Transverse colon (tissue), 4 donors: Measurements from ENCODE around the gene SGCE. TPM values are rescaled to one million over a fixed set of nuclear protein-coding genes. Genes with fewer than 3 reads are reported as not detected.

Experiments used
- DNase-seq: peaks from one replicate; pipeline ENCODE4 v3.0.0-alpha.2; 2019
- H3K27ac ChIP-seq, 4 donors: fragments of 200-600 bp; sonication (generic); 2 replicates each; pipeline ENCODE4 v1.5.1; 2016 to 2018; ENCODE audit warnings: inconsistent platforms in 4 of 4
- H3K27me3 ChIP-seq: fragments of 200-600 bp; sonication (generic); 2 replicates; pipeline ENCODE4 v1.5.1; 2017; ENCODE audit warnings: inconsistent platforms
- H3K36me3 ChIP-seq, 4 donors: fragments of 200-600 bp; sonication (generic); 2 replicates each; pipeline ENCODE4 v1.5.1; 2017 to 2019; ENCODE audit warnings: inconsistent platforms in 4 of 4
- H3K4me1 ChIP-seq, 4 donors: fragments of 200-600 bp; sonication (generic); 2 replicates each; pipeline ENCODE4 v1.5.1; 2017 to 2020; ENCODE audit warnings: inconsistent platforms in 4 of 4
- H3K4me3 ChIP-seq, 4 donors: fragments of 200-600 bp; sonication (generic); 1 replicate in 1 of 4; 2 replicates in 3 of 4; pipeline versions ENCODE4 v1.5.1 to v1.6.1; 2017 to 2019; ENCODE audit warnings: inconsistent platforms in 4 of 4
- H3K9me3 ChIP-seq, 2 donors: fragments of 200-600 bp; sonication (generic); 2 replicates each; pipeline ENCODE4 v1.5.1; 2017 to 2019; ENCODE audit warnings: inconsistent platforms in 2 of 2
- CTCF ChIP-seq, 5 experiments: fragments of 200-600 bp in 3 of 5; fragments of 450-650 bp in 2 of 5; sonication (generic) in 3 of 5; IDR thresholded peaks; 1 replicate in 2 of 5; 2 replicates in 3 of 5; pipeline ENCODE4 v1.5.1; 2016 to 2017; ENCODE audit warnings: antibody characterized with exemption in 5 of 5, inconsistent platforms in 3 of 5, mild to moderate bottlenecking in 2 of 5, moderate library complexity in 1 of 5
- EP300 ChIP-seq: sonication (generic); formaldehyde crosslinking; IDR thresholded peaks from one replicate; pipeline ENCODE4 v1.6.1; 2017; ENCODE audit warnings: antibody characterized with exemption, low read depth
- POLR2A ChIP-seq: fragments of 450-650 bp; IDR thresholded peaks from one replicate; pipeline ENCODE4 v1.6.1; 2016; ENCODE audit warnings: antibody characterized with exemption, mild to moderate bottlenecking, moderate library complexity
- POLR2AphosphoS5 ChIP-seq, 3 donors: sonication (generic); formaldehyde crosslinking; IDR thresholded peaks; one replicate each; pipeline ENCODE4 v1.6.1; 2016; ENCODE audit warnings: antibody characterized with exemption in 3 of 3
- WGBS, 2 donors: methylation state at CpG; one replicate each; pipeline ENCODE4 v1.1.5; 2018; ENCODE audit warnings: low coverage in 1 of 2; 5-methylcytosine and 5-hydroxymethylcytosine counted together
- in situ Hi-C, 4 donors: fragments of 200-750 bp; cut with MboI; loops; one replicate each; pipeline versions ENCODE4 v1.15.0 to v1.15.1; 2017; ENCODE audit warnings: low sequenced_read_pairs in 3 of 4, low pct_ligation_motif_present in 1 of 4, low pct_unique_long_range_greater_than_20kb in 1 of 4
- intact Hi-C: fragments of 100-400 bp; cut with DNase I; formaldehyde crosslinking; loops from one replicate; pipeline ENCODE4 v1.15.1; 2023; ENCODE audit warnings: low total_unique reads
- total RNA-seq, 4 donors: library from RNA; depleted of rRNA; stranded (reverse); fragments of >200 nt; gene quantifications; one replicate each; pipeline ENCODE4 v1.1.0, GENCODE V29; 2016

The SGCE gene
- total RNA-seq, 4 donors from 2014 or later = 24.1 to 62.1 (median 33.2) TPM

GRCh38 chr7:94590526-94591162 lies 65.3 kb downstream of the SGCE start:
- Histone ChIP-seq H3K36me3 (no peaks in the 10 kb centered on the region), H3K27ac (no peak overlapping the region), H3K4me1 (no peaks in the 10 kb centered on the region), H3K9me3 (no peaks in the 10 kb centered on the region), H3K4me3 (no peak overlapping the region), H3K27me3 (no peaks in the 10 kb centered on the region)
- no peak for DNase-seq
- intact Hi-C loops = no loop called here
- WGBS, 2 donors = 69 to 77% methylated on average over 4 of the region's 4 CpGs
- TF ChIP-seq POLR2A (no peak), CTCF (IDR thresholded peaks at IDR 0.05) (no peak), POLR2AphosphoS5 (IDR thresholded peaks at IDR 0.05) (no peak), EP300 (no peak)
- in situ Hi-C loops = no loop called here

GRCh38 chr7:94588075-94588474 lies 67.9 kb downstream of the SGCE start:
- Histone ChIP-seq H3K4me1 (no peaks in the 10 kb centered on the region), H3K27ac (no peak overlapping the region), H3K4me3 (no peak overlapping the region), H3K9me3 (no peaks in the 10 kb centered on the region), H3K36me3 (no peaks in the 10 kb centered on the region), H3K27me3 (no peaks in the 10 kb centered on the region)
- TF ChIP-seq POLR2A = no peak
- no peak for TF ChIP-seq CTCF (IDR thresholded peaks at IDR 0.05)
- TF ChIP-seq EP300 = no peak
- no peak for TF ChIP-seq POLR2AphosphoS5 (IDR thresholded peaks at IDR 0.05)
- no peak for DNase-seq
- in situ Hi-C loops = no loop called here
- WGBS, 2 donors = 91 to 98% methylated on average over 2 of the region's 2 CpGs
- intact Hi-C loops = no loop called here

- TF ChIP-seq POLR2A (no peak), EP300 (no peak), CTCF (IDR thresholded peaks at IDR 0.05) (no peak), POLR2AphosphoS5 (IDR thresholded peaks at IDR 0.05) (no peak)
- H3K4me3 ChIP-seq = no peak overlapping the region
- in situ Hi-C loops = no loop called here
- no peaks in the 10 kb centered on the region for H3K27me3 ChIP-seq
- no peaks in the 10 kb centered on the region for H3K36me3 ChIP-seq
- no peaks in the 10 kb centered on the region for H3K9me3 ChIP-seq
- no peak for DNase-seq
- intact Hi-C loops = no loop called here
- H3K27ac ChIP-seq = no peak overlapping the region
- H3K4me1 ChIP-seq = no peaks in the 10 kb centered on the region
- WGBS, 2 donors = 43 to 74% methylated on average over 1 of the region's 1 CpG
These were observed 71.8 kb downstream of the SGCE start for GRCh38 chr7:94584113-94584512.

GRCh38 chr7:94580601-94581000 lies 75.3 kb downstream of the SGCE start:
- TF ChIP-seq CTCF (IDR thresholded peaks at IDR 0.05) (no peak), EP300 (no peak), POLR2A (no peak), POLR2AphosphoS5 (IDR thresholded peaks at IDR 0.05) (no peak)
- 74 to 75% methylated on average over 1 of the region's 1 CpG for whole genome bisulfite sequencing, 2 donors
- no peaks in the 10 kb centered on the region for H3K27me3 ChIP-seq
- H3K9me3 ChIP-seq = peaks cover 3 to 4% of the 10 kb centered on the region in 2 donors
- H3K4me3 ChIP-seq = no peak overlapping the region
- no peaks in the 10 kb centered on the region for H3K4me1 ChIP-seq
- intact Hi-C loops = no loop called here
- H3K36me3 ChIP-seq = peaks cover 0 to 2% (median 1%) of the 10 kb centered on the region in 4 donors
- H3K27ac ChIP-seq = no peak overlapping the region
- DNase-seq = no peak
- in situ Hi-C loops = no loop called here
